ENCODE measurements around the gene PTPRM.

The PTPRM gene

DNA sequence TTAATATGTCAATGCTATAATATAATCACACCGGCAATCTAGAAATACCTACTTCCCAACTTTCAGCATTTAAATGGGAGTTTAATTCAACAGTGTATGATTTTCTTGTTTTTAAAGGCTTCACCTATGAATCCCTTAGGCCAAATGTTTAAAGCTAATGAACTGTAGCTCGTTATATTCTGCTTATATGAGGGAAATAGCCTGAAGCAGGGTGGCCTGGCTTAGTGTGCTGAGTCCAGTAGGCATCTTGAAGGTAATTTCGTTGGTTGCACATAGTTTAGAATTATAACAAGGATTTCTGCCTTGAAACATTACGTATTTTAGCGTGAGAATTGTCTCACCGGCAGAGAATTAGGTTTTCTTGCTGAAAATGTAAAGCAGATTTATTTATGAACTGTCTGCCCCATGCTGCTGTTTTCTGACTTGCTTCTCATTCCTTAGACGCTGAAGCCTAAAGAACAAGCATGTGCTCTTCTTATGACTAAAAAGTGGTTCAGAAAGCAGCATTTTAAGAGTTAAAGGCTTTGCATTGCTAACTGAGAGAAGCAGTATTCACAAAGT, 608.5 kb downstream of the PTPRM start:
- no peak for DNase-seq (ENCODE audit: low read depth in 2 of 2)

GRCh38 chr18:8176109-8176508, 609.0 kb downstream of the PTPRM start:
- DNase-seq (ENCODE audit: low read depth in 2 of 2): no peak

DNA sequence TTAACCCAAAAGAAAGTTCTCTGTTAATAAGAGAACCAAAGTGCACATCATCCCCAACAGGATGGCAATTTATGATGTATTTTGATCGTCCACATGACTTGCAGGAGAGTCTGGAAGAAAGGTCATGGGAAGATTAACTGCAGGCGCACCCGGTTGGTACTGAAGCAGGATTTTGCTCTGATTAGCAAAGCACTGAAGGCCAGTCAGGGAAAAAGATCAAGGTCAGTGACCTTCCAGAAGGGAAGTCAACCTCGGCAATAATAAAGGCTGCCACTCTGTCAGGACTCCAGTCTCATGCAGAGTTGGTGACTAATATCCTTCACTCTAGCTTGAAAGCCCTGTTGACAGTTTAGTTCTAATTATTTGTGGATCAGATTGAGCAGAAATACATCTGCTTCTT, 609.4 kb downstream of the PTPRM start:
- DNase-seq (ENCODE audit: low read depth in 2 of 2): no peak

DNA sequence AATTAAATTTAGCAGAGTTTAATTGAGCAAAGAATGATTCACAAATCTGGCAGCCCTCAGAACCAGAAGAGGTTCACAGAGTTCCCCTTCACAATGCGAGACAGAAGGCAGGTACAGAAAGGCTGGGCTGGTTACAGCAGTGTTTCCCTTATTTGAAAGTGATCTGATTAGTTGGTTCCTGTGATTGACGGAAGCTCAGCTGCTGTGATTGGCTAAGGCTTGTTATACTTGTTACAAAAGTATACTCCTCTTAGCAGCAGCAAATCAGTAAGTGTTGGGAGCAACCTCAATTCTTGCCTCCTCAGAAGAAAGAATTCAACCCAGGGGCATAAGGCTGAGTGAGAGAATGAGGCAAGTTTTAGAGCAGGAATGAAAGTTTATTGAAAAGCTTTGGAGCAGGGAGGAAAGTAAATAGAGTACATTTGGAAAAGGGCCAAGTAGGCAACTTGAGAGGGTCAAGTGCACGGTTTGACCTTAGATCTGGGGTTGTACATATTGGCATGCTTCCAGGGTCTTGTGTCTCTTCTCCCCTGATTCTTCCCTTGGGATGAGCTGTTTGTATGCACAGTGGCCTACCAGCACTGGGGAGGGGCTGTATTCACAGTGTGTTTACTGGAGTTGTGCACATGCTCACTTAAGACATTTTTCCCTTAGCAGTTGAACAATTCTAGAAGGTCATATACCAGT, 610.4 kb downstream of the PTPRM start:
- DNase-seq (ENCODE audit: low read depth in 2 of 2): no peak

- DNase-seq (ENCODE audit: low read depth in 2 of 2): no peak
These were observed 619.3 kb downstream of the PTPRM start for GRCh38 chr18:8186413-8186812.

DNA sequence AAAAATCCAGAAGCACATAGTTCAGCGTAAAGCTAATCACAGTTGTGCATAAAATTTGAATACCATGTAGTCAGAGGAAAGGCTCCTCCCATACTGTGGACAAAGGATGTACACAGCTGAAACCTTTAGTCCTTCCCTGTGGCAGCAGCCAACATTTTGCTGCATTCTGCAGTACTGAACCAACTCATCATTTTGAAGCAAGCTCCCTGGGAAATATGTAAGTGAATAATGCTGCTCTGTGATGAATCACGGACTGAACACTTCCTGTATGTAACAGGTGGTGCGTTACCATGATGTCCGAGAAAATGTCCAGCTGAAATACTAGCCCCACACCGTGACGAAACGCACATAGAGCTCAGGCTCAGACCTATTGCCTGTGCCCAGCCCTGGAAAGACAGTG, 621.1 kb downstream of the PTPRM start:
- DNase-seq (ENCODE audit: low read depth in 2 of 2): no peak

- no peak for DNase-seq (ENCODE audit: low read depth in 2 of 2)
These were observed 623.9 kb downstream of the PTPRM start for GRCh38 chr18:8190980-8191379.

- DNase-seq (ENCODE audit: low read depth in 2 of 2): no peak
These were observed 627.3 kb downstream of the PTPRM start for GRCh38 chr18:8194431-8194830.

GRCh38 chr18:8196238-8196637, 629.1 kb downstream of the PTPRM start:
- no peak for DNase-seq (ENCODE audit: low read depth in 2 of 2)

GRCh38 chr18:8197499-8197898, 630.4 kb downstream of the PTPRM start:
- DNase-seq (ENCODE audit: low read depth in 2 of 2): no peak

DNA sequence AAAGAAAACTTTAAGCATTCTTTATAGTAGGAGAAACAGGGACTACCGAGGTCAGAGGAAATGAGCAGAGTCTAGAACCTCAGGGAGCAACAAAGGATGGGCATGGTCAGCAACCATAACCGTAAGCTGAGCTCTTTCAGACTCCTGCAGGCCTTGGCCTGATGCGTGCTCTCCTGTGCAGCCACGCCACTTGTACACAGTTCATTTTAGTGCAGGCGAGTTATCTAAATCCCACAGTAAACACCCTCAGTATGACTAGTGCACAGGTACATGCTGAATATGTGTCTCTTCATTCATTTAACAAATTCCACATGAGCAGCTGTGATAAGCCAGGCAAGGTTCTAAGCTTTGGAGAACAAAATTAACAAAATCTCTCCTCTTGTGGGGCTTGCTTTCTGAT, 640.9 kb downstream of the PTPRM start:
- no peak for DNase-seq (ENCODE audit: low read depth in 2 of 2)

GRCh38 chr18:8208716-8209115, 641.6 kb downstream of the PTPRM start:
- no peak for DNase-seq (ENCODE audit: low read depth in 2 of 2)

- no peak for DNase-seq (ENCODE audit: low read depth in 2 of 2)
These were observed 646.0 kb downstream of the PTPRM start for GRCh38 chr18:8212896-8213780.

GRCh38 chr18:8215741-8216140, 648.6 kb downstream of the PTPRM start:
- DNase-seq (ENCODE audit: low read depth in 2 of 2): no peak

GRCh38 chr18:8217051-8217564, 650.0 kb downstream of the PTPRM start:
- DNase-seq (ENCODE audit: low read depth in 2 of 2): no peak

DNA sequence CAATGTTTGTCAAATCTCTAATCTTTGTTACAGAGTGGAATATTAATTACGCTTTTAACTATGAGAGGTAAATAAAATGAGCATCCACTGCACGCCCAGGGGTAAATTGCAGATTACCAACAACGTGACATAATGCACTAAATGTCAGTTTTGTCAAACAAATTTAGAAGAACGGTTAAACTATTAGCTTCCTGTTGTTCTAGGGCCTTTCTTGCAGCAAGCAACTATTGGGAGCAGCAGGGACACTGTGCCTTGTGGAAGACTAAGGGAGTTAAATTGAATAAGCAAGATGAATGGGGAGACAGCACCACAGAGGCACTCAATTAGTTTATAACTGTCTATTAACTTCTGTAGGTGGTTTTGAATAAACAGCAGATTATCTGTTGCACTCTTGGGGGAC, 651.1 kb downstream of the PTPRM start:
- DNase-seq (ENCODE audit: low read depth in 2 of 2): no peak

GRCh38 chr18:8221452-8221851, 654.3 kb downstream of the PTPRM start:
- no peak for DNase-seq (ENCODE audit: low read depth in 2 of 2)

DNA sequence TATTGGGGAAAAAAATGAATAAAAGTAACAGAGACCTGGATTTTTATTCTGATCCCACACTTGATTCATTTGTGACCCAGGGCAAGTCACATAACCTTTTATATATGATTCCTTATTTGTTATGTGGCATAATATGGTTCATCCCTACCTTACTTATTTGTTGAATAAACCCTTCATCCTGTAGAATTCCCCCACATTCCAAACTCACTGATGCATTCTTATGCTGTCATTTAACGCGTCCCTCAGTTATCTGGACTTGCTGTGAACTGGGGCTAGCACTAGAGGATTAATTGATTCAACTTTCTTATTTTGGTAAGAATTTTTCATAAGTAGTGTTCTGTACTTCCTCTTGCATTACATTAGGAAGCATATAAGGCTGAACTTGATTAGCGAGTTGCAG, 657.5 kb downstream of the PTPRM start:
- no peak for DNase-seq (ENCODE audit: low read depth in 2 of 2)

GRCh38 chr18:8229040-8229439, 661.9 kb downstream of the PTPRM start:
- DNase-seq (ENCODE audit: low read depth in 2 of 2): no peak

- no peak for DNase-seq (ENCODE audit: low read depth in 2 of 2)
These were observed 662.7 kb downstream of the PTPRM start for GRCh38 chr18:8229787-8230186.

GRCh38 chr18:8231316-8231715, 664.2 kb downstream of the PTPRM start:
- no peak for DNase-seq (ENCODE audit: low read depth in 2 of 2)

- DNase-seq (ENCODE audit: low read depth in 2 of 2): no peak
These were observed 665.7 kb downstream of the PTPRM start for GRCh38 chr18:8232791-8233190.

DNA sequence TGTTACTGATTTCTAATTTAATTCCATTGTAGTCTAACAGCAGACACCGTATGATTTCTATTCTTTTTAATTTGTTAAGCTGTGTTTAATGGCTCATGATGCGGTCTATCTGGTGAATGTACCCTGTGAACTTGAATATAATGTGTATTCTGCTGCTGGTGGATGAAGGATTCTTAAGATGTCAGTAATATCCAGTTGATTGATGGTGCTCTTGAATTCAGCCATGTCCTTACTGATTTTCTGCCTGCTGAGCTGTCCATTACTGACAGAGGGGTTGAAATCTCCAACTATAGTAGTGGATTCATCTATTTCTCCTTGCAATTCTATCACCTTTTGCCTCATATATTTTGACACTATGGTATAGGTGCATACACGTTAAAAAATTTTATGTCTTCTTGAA, 668.8 kb downstream of the PTPRM start:
- DNase-seq (ENCODE audit: low read depth in 2 of 2): no peak
